Liver (tissue), 9 donors: ENCODE measurements around the gene SERPINA5. TPM values are rescaled to one million over a fixed set of nuclear protein-coding genes. Genes with fewer than 3 reads are reported as not detected.

ENCODE experiments used
- DNase-seq: peaks from one replicate; pipeline ENCODE4 v3.0.0-alpha.2; 2017; ENCODE audit warnings: low spot score
- H3K27ac ChIP-seq, 2 donors: one replicate each; pipeline ENCODE4 v1.7.0; 2013; ENCODE audit warnings: inconsistent platforms in 2 of 2, low read length in 2 of 2, control low read depth in 1 of 2, low read depth in 1 of 2, mild to moderate bottlenecking in 1 of 2
- H3K27me3 ChIP-seq, 4 donors: one replicate each; pipeline versions ENCODE4 v1.6.1 to v1.7.0; 2013; ENCODE audit warnings: low read length in 3 of 4, inconsistent platforms in 1 of 4, mild to moderate bottlenecking in 1 of 4, moderate library complexity in 1 of 4; ENCODE audit not compliant: control insufficient read depth in 4 of 4, insufficient read depth in 4 of 4
- H3K36me3 ChIP-seq, 4 donors: one replicate each; pipeline versions ENCODE4 v1.6.1 to v1.7.0; 2013; ENCODE audit warnings: low read length in 3 of 4, mild to moderate bottlenecking in 3 of 4, low read depth in 1 of 4, moderate library complexity in 1 of 4; ENCODE audit not compliant: control insufficient read depth in 4 of 4, insufficient read depth in 3 of 4
- H3K4me1 ChIP-seq, 4 donors: one replicate each; pipeline versions ENCODE4 v1.6.1 to v1.7.0; 2013; ENCODE audit warnings: low read length in 3 of 4, mild to moderate bottlenecking in 3 of 4, moderate library complexity in 1 of 4; ENCODE audit not compliant: control insufficient read depth in 4 of 4, insufficient read depth in 4 of 4
- H3K4me3 ChIP-seq, 3 donors: one replicate each; pipeline versions ENCODE4 v1.6.1 to v1.7.0; 2013; ENCODE audit warnings: low read length in 3 of 3, control low read depth in 1 of 3, low read depth in 1 of 3, mild to moderate bottlenecking in 1 of 3
- H3K9ac ChIP-seq, 2 donors: one replicate each; pipeline ENCODE4 v1.7.0; 2013; ENCODE audit warnings: low read length in 2 of 2, mild to moderate bottlenecking in 2 of 2, moderate library complexity in 2 of 2, control low read depth in 1 of 2, low read depth in 1 of 2
- H3K9me3 ChIP-seq, 4 donors: one replicate each; pipeline versions ENCODE4 v1.6.1 to v1.7.0; 2013; ENCODE audit warnings: low read length in 3 of 4; ENCODE audit not compliant: control insufficient read depth in 4 of 4
- EGR1 ChIP-seq, 2 donors: IDR thresholded peaks; 2 replicates each; pipeline ENCODE4 v1.6.1; 2016 to 2018; ENCODE audit warnings: antibody characterized with exemption in 2 of 2, low read depth in 2 of 2
- FOXA2 ChIP-seq: IDR thresholded peaks from 2 replicates; pipeline ENCODE4 v1.6.1; 2016; ENCODE audit warnings: antibody characterized with exemption
- GABPA ChIP-seq, 2 donors: IDR thresholded peaks in 1 of 2; conservative IDR thresholded peaks in 1 of 2; 2 replicates each; pipeline ENCODE4 v1.6.1; 2016; ENCODE audit warnings: antibody characterized with exemption in 2 of 2, mild to moderate bottlenecking in 1 of 2, moderate library complexity in 1 of 2
- HNF4A ChIP-seq, 2 donors: conservative IDR thresholded peaks; 2 replicates each; pipeline ENCODE4 v1.6.1; 2016; ENCODE audit warnings: antibody characterized with exemption in 2 of 2, mild to moderate bottlenecking in 2 of 2
- HNF4G ChIP-seq: IDR thresholded peaks from 2 replicates; pipeline ENCODE4 v1.6.1; 2016; ENCODE audit warnings: antibody characterized with exemption
- NR2F2 ChIP-seq: IDR thresholded peaks from 2 replicates; pipeline ENCODE4 v1.6.1; 2016; ENCODE audit warnings: antibody characterized with exemption
- RAD21 ChIP-seq, 2 donors: IDR thresholded peaks; 2 replicates each; pipeline ENCODE4 v1.6.1; 2016; ENCODE audit warnings: antibody characterized with exemption in 2 of 2, mild to moderate bottlenecking in 2 of 2
- RXRA ChIP-seq, 2 donors: IDR thresholded peaks; 2 replicates each; pipeline ENCODE4 v1.6.1; 2017 to 2018; ENCODE audit warnings: antibody characterized with exemption in 2 of 2, mild to moderate bottlenecking in 1 of 2
- YY1 ChIP-seq: IDR thresholded peaks from 2 replicates; pipeline ENCODE4 v1.6.1; 2016; ENCODE audit warnings: antibody characterized with exemption, mild to moderate bottlenecking
- WGBS: extraction: QIAGEN DNeasy Blood & Tissue Kit; methylation state at CpG from one replicate; pipeline ENCODE4 v1.1.7; 2013; 5-methylcytosine and 5-hydroxymethylcytosine counted together
- polyA plus RNA-seq, 2 donors: library from polyadenylated mRNA; stranded (reverse) in 1 of 2; unstranded in 1 of 2; fragments of 200-250 nt in 1 of 2; fragments of >200 nt in 1 of 2; fragmentation: Nextera tagmentation in 1 of 2; extraction: Ambion mirVana in 1 of 2; gene quantifications; one replicate each; pipeline versions ENCODE4 v1.2.1 to v1.2.3, GENCODE V29; 2013 to 2015
- total RNA-seq, 2 donors: library from RNA; depleted of rRNA; stranded (reverse); fragments of >200 nt; gene quantifications; one replicate each; pipeline ENCODE4 v1.2.3, GENCODE V29; 2014
- TF ChIP-seq, protein P1 (sequence below): fragments of 150-350 bp; IDR thresholded peaks from 2 replicates; pipeline ENCODE4 v1.5.1; 2017; ENCODE audit warnings: improper control_type of control experiment, low read depth, low read length; ENCODE audit not compliant: missing input control
- TF ChIP-seq, protein P2 (sequence below): IDR thresholded peaks from 2 replicates; pipeline ENCODE4 v1.6.1; 2016; ENCODE audit warnings: antibody characterized with exemption, mild to moderate bottlenecking
- TF ChIP-seq, protein P3 (sequence below): IDR thresholded peaks from 2 replicates; pipeline ENCODE4 v1.6.1; 2016; ENCODE audit warnings: antibody characterized with exemption
- TF ChIP-seq, protein P4 (sequence below): IDR thresholded peaks from 2 replicates; pipeline ENCODE4 v1.6.1; 2016; ENCODE audit warnings: antibody characterized with exemption
- donor health status: healthy.
- donor health status: healthy.
- donor health status: healthy.
- donor health status: healthy.
- donor health status: healthy.

The SERPINA5 gene
- total and polyA plus RNA-seq, 4 donors, result 37.0 to 250 (median 84.0) TPM

DNA sequence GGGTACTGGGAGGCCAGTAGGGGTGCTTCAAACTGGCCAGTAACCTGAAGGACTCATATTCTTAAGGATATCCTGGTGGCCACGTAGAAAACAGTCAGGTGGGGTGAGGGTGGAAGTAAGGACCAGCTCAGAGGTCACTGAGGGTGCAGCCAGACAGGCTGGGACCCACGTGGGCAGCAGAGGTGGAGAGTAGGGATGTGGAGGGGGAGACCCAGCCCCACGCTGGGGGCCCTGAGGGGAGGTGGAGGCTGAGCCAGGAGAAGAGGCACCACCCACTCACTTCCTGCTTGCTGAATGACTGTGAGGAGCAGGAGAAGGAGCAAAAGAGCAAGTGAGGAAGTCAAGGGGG is 18.4 kb downstream of the SERPINA5 start:
- 10% methylated on average over 3 of the region's 3 CpGs for WGBS
- H3K4me1 ChIP-seq, result peaks cover 7 to 58% (median 39%) of the 10 kb centered on the region in 4 donors
- H3K36me3 ChIP-seq, result no peaks in the 10 kb centered on the region
- H3K27ac ChIP-seq, result peak overlapping the region; percentile 73 to 91
- TF ChIP-seq NR2F2 (no peak), EGR1 (IDR thresholded peaks at IDR 0.05; ENCODE audit: low read depth in 2 of 2) (no peak), HNF4A (conservative IDR thresholded peaks at IDR 0.05) (no peak), YY1 (no peak), HNF4G (no peak)
- TF ChIP-seq, protein P1, sequence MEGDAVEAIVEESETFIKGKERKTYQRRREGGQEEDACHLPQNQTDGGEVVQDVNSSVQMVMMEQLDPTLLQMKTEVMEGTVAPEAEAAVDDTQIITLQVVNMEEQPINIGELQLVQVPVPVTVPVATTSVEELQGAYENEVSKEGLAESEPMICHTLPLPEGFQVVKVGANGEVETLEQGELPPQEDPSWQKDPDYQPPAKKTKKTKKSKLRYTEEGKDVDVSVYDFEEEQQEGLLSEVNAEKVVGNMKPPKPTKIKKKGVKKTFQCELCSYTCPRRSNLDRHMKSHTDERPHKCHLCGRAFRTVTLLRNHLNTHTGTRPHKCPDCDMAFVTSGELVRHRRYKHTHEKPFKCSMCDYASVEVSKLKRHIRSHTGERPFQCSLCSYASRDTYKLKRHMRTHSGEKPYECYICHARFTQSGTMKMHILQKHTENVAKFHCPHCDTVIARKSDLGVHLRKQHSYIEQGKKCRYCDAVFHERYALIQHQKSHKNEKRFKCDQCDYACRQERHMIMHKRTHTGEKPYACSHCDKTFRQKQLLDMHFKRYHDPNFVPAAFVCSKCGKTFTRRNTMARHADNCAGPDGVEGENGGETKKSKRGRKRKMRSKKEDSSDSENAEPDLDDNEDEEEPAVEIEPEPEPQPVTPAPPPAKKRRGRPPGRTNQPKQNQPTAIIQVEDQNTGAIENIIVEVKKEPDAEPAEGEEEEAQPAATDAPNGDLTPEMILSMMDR, result no peak
- TF ChIP-seq, protein P2, sequence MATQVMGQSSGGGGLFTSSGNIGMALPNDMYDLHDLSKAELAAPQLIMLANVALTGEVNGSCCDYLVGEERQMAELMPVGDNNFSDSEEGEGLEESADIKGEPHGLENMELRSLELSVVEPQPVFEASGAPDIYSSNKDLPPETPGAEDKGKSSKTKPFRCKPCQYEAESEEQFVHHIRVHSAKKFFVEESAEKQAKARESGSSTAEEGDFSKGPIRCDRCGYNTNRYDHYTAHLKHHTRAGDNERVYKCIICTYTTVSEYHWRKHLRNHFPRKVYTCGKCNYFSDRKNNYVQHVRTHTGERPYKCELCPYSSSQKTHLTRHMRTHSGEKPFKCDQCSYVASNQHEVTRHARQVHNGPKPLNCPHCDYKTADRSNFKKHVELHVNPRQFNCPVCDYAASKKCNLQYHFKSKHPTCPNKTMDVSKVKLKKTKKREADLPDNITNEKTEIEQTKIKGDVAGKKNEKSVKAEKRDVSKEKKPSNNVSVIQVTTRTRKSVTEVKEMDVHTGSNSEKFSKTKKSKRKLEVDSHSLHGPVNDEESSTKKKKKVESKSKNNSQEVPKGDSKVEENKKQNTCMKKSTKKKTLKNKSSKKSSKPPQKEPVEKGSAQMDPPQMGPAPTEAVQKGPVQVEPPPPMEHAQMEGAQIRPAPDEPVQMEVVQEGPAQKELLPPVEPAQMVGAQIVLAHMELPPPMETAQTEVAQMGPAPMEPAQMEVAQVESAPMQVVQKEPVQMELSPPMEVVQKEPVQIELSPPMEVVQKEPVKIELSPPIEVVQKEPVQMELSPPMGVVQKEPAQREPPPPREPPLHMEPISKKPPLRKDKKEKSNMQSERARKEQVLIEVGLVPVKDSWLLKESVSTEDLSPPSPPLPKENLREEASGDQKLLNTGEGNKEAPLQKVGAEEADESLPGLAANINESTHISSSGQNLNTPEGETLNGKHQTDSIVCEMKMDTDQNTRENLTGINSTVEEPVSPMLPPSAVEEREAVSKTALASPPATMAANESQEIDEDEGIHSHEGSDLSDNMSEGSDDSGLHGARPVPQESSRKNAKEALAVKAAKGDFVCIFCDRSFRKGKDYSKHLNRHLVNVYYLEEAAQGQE, result no peak
- TF ChIP-seq, protein P3, sequence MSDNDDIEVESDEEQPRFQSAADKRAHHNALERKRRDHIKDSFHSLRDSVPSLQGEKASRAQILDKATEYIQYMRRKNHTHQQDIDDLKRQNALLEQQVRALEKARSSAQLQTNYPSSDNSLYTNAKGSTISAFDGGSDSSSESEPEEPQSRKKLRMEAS, result no peak
- H3K4me3 ChIP-seq, result peak overlapping the region; percentile 61 to 92 (median 82)
- peak overlapping the region; percentile 16 to 46 for H3K9ac ChIP-seq
- H3K9me3 ChIP-seq, result no peaks in the 10 kb centered on the region
- no peak for DNase-seq
- no peaks in the 10 kb centered on the region for H3K27me3 ChIP-seq

DNA sequence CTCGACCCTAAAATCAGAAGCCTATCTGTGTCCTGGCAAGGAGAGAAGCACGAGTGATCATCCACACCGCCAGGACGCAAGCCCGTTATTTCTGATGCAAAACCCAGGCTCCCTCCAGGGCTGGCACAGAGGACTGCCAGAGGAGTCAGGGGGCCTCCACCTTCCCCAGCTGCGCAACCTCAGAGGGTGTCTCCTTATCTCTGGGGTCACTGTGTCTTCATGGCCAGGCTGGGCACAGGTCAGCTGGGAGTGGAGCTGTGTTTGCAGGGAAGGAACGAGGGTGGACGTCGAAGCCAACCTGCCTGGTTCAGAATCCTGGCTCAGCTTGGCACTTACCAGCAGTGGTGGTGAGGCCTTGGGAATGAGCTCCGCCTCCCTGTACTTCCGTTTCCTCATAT is 18.9 kb downstream of the SERPINA5 start:
- TF ChIP-seq RAD21 (IDR thresholded peaks at IDR 0.05), result peak in 1 of 2 donors; percentile 17
- no peak for TF ChIP-seq GABPA (IDR thresholded peaks at IDR 0.05 in 1 of 2, conservative IDR thresholded peaks at IDR 0.05 in 1 of 2)
- peak in 1 of 2 donors; percentile 43 for TF ChIP-seq RXRA (IDR thresholded peaks at IDR 0.05)
- no peak for TF ChIP-seq FOXA2
- TF ChIP-seq, protein P4, sequence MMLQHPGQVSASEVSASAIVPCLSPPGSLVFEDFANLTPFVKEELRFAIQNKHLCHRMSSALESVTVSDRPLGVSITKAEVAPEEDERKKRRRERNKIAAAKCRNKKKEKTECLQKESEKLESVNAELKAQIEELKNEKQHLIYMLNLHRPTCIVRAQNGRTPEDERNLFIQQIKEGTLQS, result no peak
- Histone ChIP-seq H3K9me3 (no peaks in the 10 kb centered on the region), H3K27ac (peak overlapping the region; percentile 73 to 91), H3K27me3 (no peaks in the 10 kb centered on the region), H3K4me1 (peaks cover 7 to 53% (median 34%) of the 10 kb centered on the region in 4 donors), H3K36me3 (no peaks in the 10 kb centered on the region), H3K4me3 (peak overlapping the region; percentile 61 to 92 (median 82)), H3K9ac (peak overlapping the region in 1 of 2 donors; percentile 16)
- DNase-seq, result no peak
- 39% methylated on average over 11 of the region's 11 CpGs for WGBS
